ENCODE measurements around the gene ANKRD13D.

Gene ANKRD13D

GRCh38 chr11:67262731-67263675 is 26.1 kb upstream of the ANKRD13D start:
- peak; percentile 65 for DNase-seq

GRCh38 chr11:67264260-67264659 is 24.8 kb upstream of the ANKRD13D start:
- no peak for DNase-seq

GRCh38 chr11:67264877-67265632 is 24.0 kb upstream of the ANKRD13D start:
- DNase-seq = no peak

GRCh38 chr11:67265633-67266448 is 23.3 kb upstream of the ANKRD13D start:
- no peak for DNase-seq

- DNase-seq = no peak
Measured at GRCh38 chr11:67266449-67267187, 22.5 kb upstream of the ANKRD13D start, which contains the start of gene GRK2. GRK2 (plus strand) TSS chr11:67266473; CDS start chr11:67266700, 227 bp downstream.

- no peak for DNase-seq
Measured at GRCh38 chr11:67267188-67268080, 21.7 kb upstream of the ANKRD13D start.

GRCh38 chr11:67268081-67268961 is 20.8 kb upstream of the ANKRD13D start:
- no peak for DNase-seq

- no peak for DNase-seq
Measured at GRCh38 chr11:67268962-67269268, 20.2 kb upstream of the ANKRD13D start.

- DNase-seq = no peak
Measured at GRCh38 chr11:67269401-67270255, 19.5 kb upstream of the ANKRD13D start.

GRCh38 chr11:67270256-67271204 is 18.6 kb upstream of the ANKRD13D start:
- no peak for DNase-seq

- DNase-seq = no peak
Measured at GRCh38 chr11:67271205-67271540, 17.9 kb upstream of the ANKRD13D start.

- peak; percentile 70 for DNase-seq
Measured at GRCh38 chr11:67271541-67272284, 17.4 kb upstream of the ANKRD13D start.

GRCh38 chr11:67272327-67273259 is 16.5 kb upstream of the ANKRD13D start:
- DNase-seq = no peak

- DNase-seq = peak; percentile 48
Measured at GRCh38 chr11:67273260-67273990, 15.7 kb upstream of the ANKRD13D start.
